GM18499 (cell line): ENCODE data around the gene SLIT2.

Source experiments
- ATAC-seq: cut with Tn5 transposase; IDR thresholded peaks from one replicate; pipeline ENCODE4 v1.9.1; 2021; ENCODE audit warnings: moderate number of reproducible peaks; ENCODE audit not compliant: insufficient read depth, unreplicated experiment

SLIT2 gene

DNA sequence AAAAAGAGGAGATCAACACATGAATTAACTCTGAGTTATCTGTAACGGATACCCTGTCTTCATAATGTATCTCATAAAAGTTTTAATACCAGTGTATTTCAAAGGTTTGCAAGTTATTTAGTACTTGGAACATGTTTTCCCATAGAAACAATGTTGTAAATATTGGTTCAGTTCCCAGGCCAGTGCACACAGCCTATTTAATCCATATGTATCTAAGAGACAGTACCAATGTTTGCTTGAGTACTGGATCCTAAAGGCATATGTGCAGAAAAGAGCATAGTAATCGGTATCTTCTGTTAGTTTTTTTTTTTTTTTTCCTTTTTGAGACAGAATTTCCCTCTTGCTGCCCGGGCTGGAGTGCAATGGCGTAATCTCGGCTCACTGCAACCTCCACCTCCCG, 46.1 kb downstream of the SLIT2 start:
- ATAC-seq: no peak

DNA sequence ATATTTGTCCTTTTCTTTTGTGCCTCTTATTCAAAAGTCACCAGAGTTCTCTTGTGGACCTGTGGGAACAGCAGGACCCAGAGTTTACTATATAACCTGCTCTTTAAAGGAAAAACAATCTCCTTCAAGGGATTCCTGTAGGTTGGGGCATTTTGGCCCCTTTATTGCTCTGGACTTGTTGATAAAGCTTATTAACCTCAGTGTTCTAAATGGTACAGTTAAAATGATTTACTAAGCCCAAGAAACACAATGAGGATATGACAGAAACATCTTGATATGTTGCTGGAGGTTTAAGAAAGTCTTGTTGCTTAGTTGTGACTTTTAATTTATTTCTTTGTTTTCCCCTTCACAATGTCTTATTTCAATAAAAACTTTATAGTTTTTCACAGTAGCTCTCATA, 46.8 kb downstream of the SLIT2 start:
- no peak for ATAC-seq

DNA sequence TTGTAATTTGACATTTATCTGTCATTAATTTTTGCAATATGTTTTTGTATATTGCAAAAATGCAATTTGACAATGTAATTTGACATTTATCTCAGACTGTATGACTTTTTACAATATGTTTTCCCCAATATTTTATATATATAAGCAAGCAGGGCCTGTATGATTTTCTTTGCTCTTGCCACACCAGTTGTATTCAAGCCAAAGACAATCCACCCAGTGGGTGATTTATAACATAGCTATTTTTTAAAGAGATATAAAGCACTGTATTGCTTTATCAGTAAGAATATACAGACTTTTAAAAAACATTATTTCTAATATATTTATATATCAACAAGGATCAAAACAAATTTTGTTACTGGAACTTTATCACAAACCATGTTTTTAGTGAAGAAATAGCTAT, 47.3 kb downstream of the SLIT2 start:
- no peak for ATAC-seq

DNA sequence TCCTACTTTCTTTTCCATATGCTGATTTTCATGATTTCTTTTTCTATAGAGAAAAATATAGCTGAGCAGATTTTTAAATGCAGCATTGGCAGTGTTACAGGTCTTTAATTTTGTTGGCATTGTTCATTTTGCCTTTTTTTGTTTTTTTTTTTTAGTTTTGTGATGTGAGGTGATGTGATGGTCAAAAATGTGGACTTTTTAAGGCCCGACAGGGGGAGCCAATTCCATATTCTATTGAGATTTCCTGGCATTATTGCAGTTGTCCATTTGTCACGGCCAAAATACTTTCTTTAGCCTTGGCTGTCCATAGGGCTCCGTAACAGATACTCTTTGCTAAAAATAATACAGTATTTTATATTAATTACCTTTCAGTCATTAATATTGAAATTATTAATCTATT, 47.8 kb downstream of the SLIT2 start:
- no peak for ATAC-seq

DNA sequence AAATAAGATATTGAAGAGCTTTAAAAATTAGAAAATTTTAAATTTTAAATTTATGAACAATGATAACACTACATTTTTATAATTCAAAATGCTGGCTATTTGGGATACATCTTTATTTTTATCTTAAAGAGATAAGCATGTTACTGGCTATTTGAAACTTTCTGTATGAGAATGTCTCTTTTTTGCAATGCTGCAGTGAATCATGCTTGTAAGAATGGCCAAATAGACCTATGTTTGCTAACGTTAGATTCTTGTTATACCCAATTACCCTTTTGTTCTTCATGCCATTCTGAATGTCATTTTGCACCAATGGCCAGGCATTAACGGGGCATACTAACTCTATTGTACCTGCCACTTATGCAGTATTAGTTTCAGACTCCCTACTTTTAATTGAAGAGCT, 49.5 kb downstream of the SLIT2 start:
- no peak for ATAC-seq
